LNCaP clone FGC (cell line): ENCODE results near the gene THRB.

Experiments
- DNase-seq: peaks from one replicate; pipeline ENCODE4 v3.0.0-alpha.2; 2011; ENCODE audit warnings: low read depth
- H3K4me3 ChIP-seq: 2 replicates; pipeline ENCODE4 v1.5.1; 2011; ENCODE audit warnings: mild to moderate bottlenecking, low read depth, low read length, control low read depth
- CTCF ChIP-seq: IDR thresholded peaks from 2 replicates; pipeline ENCODE4 v1.5.1; 2012; ENCODE audit warnings: mild to moderate bottlenecking; ENCODE audit not compliant: control insufficient read depth, insufficient read depth; ENCODE audit errors: extremely low read depth

Gene THRB

GRCh38 chr3:24226397-24226796 lies 268.3 kb downstream of the THRB start:
- DNase-seq = no peak
- TF ChIP-seq CTCF = no peak
- H3K4me3 ChIP-seq = no peak overlapping the region

- no peak for TF ChIP-seq CTCF
- no peak for DNase-seq
- no peak overlapping the region for H3K4me3 ChIP-seq
These were observed 269.2 kb downstream of the THRB start for GRCh38 chr3:24225385-24225950.

GRCh38 chr3:24224666-24225384 lies 269.8 kb downstream of the THRB start:
- H3K4me3 ChIP-seq = no peak overlapping the region
- DNase-seq = no peak
- TF ChIP-seq CTCF = no peak

GRCh38 chr3:24222165-24222805 lies 272.4 kb downstream of the THRB start:
- DNase-seq = no peak
- TF ChIP-seq CTCF = no peak
- no peak overlapping the region for H3K4me3 ChIP-seq

GRCh38 chr3:24220859-24221657 lies 273.6 kb downstream of the THRB start:
- no peak for DNase-seq
- H3K4me3 ChIP-seq = no peak overlapping the region
- no peak for TF ChIP-seq CTCF

GRCh38 chr3:24215502-24215901 lies 279.1 kb downstream of the THRB start:
- no peak overlapping the region for H3K4me3 ChIP-seq
- no peak for TF ChIP-seq CTCF
- no peak for DNase-seq
